GM12878 (cell line): Measurements from ENCODE around the gene ADAMTS2.

Experiments used
- CBX3 ChIP-seq: fragments of 200-600 bp; sonication (generic); IDR thresholded peaks from 2 replicates; pipeline ENCODE4 v1.6.1; 2016; ENCODE audit warnings: low read depth, borderline replicate concordance
- EZH2 ChIP-seq: IDR thresholded peaks from 2 replicates; pipeline ENCODE4 v1.6.1; 2012; ENCODE audit warnings: low read depth, mild to moderate bottlenecking, control low read depth, inconsistent platforms, low read length, borderline replicate concordance; ENCODE audit not compliant: control insufficient read depth
- NBN ChIP-seq: fragments of 450-650 bp; IDR thresholded peaks from 2 replicates; pipeline ENCODE4 v1.6.1; 2016
- RB1 ChIP-seq: fragments of 450-650 bp; formaldehyde crosslinking; IDR thresholded peaks from 2 replicates; pipeline ENCODE4 v1.6.1; 2017; ENCODE audit warnings: mild to moderate bottlenecking, borderline replicate concordance
- TF ChIP-seq, protein P1 (sequence below), 3 experiments: IDR thresholded peaks in 2 of 3; conservative IDR thresholded peaks in 1 of 3; 2 replicates each; pipeline ENCODE4 v1.5.1; 2011; ENCODE audit warnings: low read depth in 3 of 3, low read length in 3 of 3, mild to moderate bottlenecking in 3 of 3, control low read depth in 2 of 3, moderate library complexity in 2 of 3, inconsistent platforms in 1 of 3, mixed read lengths in 1 of 3; ENCODE audit not compliant: control insufficient read depth in 2 of 3, insufficient read depth in 1 of 3; ENCODE audit errors: extremely low read depth in 1 of 3
- TF ChIP-seq, protein P2 (sequence below): IDR thresholded peaks from 2 replicates; pipeline ENCODE4 v1.6.1; 2011; ENCODE audit warnings: borderline replicate concordance, low read depth, mild to moderate bottlenecking, moderate library complexity, low read length; ENCODE audit not compliant: insufficient read depth, poor library complexity, severe bottlenecking
- TF ChIP-seq, protein P3 (sequence below): IDR thresholded peaks from 2 replicates; pipeline ENCODE4 v1.6.1; 2011; ENCODE audit warnings: borderline replicate concordance, low read depth, mild to moderate bottlenecking, moderate library complexity, mixed read lengths, low read length; ENCODE audit not compliant: insufficient read depth; ENCODE audit errors: extremely low read length
- TF ChIP-seq, protein P4 (sequence below): IDR thresholded peaks from 2 replicates; pipeline ENCODE4 v1.6.1; 2012; ENCODE audit warnings: improper control_type of control experiment, low read depth, low read length; ENCODE audit not compliant: insufficient replicate concordance

DNA sequence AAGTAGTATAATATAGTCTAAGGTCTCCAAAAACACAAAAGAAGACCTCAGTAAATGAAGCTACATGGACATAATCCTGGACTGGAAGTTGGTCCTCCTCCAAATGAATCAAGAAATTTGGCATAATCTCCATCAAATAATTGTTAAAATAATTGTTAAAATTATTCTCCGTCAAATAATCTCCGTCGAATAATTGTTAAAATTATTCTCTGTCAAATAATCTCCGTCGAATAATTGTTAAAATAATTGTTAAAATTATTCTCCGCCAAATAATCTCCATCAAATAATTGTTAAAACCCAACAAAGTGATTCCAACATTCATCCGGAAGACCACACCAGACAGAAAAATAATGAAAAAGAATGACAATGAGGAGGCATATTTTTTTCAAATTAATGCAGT lies 130.6 kb downstream of the ADAMTS2 start:
- no peak for TF ChIP-seq EZH2
- TF ChIP-seq, protein P1, sequence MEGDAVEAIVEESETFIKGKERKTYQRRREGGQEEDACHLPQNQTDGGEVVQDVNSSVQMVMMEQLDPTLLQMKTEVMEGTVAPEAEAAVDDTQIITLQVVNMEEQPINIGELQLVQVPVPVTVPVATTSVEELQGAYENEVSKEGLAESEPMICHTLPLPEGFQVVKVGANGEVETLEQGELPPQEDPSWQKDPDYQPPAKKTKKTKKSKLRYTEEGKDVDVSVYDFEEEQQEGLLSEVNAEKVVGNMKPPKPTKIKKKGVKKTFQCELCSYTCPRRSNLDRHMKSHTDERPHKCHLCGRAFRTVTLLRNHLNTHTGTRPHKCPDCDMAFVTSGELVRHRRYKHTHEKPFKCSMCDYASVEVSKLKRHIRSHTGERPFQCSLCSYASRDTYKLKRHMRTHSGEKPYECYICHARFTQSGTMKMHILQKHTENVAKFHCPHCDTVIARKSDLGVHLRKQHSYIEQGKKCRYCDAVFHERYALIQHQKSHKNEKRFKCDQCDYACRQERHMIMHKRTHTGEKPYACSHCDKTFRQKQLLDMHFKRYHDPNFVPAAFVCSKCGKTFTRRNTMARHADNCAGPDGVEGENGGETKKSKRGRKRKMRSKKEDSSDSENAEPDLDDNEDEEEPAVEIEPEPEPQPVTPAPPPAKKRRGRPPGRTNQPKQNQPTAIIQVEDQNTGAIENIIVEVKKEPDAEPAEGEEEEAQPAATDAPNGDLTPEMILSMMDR (IDR thresholded peaks at IDR 0.05 in 2 of 3, conservative IDR thresholded peaks at IDR 0.05 in 1 of 3; ENCODE audit: control insufficient read depth in 2 of 3, extremely low read depth in 1 of 3, insufficient read depth in 1 of 3, low read depth in 3 of 3, low read length in 3 of 3): no peak
- TF ChIP-seq CBX3: no peak
- no peak for TF ChIP-seq NBN
- TF ChIP-seq, protein P2, sequence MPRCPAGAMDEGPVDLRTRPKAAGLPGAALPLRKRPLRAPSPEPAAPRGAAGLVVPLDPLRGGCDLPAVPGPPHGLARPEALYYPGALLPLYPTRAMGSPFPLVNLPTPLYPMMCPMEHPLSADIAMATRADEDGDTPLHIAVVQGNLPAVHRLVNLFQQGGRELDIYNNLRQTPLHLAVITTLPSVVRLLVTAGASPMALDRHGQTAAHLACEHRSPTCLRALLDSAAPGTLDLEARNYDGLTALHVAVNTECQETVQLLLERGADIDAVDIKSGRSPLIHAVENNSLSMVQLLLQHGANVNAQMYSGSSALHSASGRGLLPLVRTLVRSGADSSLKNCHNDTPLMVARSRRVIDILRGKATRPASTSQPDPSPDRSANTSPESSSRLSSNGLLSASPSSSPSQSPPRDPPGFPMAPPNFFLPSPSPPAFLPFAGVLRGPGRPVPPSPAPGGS: no peak
- TF ChIP-seq, protein P3, sequence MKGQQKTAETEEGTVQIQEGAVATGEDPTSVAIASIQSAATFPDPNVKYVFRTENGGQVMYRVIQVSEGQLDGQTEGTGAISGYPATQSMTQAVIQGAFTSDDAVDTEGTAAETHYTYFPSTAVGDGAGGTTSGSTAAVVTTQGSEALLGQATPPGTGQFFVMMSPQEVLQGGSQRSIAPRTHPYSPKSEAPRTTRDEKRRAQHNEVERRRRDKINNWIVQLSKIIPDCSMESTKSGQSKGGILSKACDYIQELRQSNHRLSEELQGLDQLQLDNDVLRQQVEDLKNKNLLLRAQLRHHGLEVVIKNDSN: no peak
- TF ChIP-seq RB1: no peak
- TF ChIP-seq, protein P4, sequence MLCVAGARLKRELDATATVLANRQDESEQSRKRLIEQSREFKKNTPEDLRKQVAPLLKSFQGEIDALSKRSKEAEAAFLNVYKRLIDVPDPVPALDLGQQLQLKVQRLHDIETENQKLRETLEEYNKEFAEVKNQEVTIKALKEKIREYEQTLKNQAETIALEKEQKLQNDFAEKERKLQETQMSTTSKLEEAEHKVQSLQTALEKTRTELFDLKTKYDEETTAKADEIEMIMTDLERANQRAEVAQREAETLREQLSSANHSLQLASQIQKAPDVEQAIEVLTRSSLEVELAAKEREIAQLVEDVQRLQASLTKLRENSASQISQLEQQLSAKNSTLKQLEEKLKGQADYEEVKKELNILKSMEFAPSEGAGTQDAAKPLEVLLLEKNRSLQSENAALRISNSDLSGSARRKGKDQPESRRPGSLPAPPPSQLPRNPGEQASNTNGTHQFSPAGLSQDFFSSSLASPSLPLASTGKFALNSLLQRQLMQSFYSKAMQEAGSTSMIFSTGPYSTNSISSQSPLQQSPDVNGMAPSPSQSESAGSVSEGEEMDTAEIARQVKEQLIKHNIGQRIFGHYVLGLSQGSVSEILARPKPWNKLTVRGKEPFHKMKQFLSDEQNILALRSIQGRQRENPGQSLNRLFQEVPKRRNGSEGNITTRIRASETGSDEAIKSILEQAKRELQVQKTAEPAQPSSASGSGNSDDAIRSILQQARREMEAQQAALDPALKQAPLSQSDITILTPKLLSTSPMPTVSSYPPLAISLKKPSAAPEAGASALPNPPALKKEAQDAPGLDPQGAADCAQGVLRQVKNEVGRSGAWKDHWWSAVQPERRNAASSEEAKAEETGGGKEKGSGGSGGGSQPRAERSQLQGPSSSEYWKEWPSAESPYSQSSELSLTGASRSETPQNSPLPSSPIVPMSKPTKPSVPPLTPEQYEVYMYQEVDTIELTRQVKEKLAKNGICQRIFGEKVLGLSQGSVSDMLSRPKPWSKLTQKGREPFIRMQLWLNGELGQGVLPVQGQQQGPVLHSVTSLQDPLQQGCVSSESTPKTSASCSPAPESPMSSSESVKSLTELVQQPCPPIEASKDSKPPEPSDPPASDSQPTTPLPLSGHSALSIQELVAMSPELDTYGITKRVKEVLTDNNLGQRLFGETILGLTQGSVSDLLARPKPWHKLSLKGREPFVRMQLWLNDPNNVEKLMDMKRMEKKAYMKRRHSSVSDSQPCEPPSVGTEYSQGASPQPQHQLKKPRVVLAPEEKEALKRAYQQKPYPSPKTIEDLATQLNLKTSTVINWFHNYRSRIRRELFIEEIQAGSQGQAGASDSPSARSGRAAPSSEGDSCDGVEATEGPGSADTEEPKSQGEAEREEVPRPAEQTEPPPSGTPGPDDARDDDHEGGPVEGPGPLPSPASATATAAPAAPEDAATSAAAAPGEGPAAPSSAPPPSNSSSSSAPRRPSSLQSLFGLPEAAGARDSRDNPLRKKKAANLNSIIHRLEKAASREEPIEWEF: no peak
